ENCODE results near the gene PDE6H.

DNA sequence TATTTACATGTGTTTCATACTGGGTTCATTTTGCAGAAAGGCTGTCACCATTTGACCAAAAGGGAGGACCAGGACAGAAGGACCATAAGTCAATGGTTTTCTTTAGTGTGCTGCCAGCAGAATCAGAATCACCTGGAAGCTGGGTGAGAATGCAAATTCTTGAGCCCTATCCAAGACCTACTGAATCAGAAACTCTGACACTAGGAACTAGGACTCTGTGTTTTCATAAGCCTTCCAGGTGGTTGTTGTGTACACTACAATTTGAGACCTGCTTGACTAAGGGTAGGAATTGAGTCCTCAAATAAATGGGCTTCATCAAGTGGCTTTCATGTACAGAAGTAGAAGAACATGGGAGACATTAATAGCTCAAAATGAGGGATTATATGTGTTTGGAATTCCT, 32.2 kb downstream of the PDE6H start:
- no peak for TF ChIP-seq EZH2 (IDR thresholded peaks at IDR 0.05; ENCODE audit: borderline replicate concordance, low read length)
- TF ChIP-seq, protein P1, sequence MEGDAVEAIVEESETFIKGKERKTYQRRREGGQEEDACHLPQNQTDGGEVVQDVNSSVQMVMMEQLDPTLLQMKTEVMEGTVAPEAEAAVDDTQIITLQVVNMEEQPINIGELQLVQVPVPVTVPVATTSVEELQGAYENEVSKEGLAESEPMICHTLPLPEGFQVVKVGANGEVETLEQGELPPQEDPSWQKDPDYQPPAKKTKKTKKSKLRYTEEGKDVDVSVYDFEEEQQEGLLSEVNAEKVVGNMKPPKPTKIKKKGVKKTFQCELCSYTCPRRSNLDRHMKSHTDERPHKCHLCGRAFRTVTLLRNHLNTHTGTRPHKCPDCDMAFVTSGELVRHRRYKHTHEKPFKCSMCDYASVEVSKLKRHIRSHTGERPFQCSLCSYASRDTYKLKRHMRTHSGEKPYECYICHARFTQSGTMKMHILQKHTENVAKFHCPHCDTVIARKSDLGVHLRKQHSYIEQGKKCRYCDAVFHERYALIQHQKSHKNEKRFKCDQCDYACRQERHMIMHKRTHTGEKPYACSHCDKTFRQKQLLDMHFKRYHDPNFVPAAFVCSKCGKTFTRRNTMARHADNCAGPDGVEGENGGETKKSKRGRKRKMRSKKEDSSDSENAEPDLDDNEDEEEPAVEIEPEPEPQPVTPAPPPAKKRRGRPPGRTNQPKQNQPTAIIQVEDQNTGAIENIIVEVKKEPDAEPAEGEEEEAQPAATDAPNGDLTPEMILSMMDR (conservative IDR thresholded peaks at IDR 0.05 in 1 of 2, IDR thresholded peaks at IDR 0.05 in 1 of 2; ENCODE audit: extremely low read depth in 1 of 2, insufficient read depth in 1 of 2, low read depth in 1 of 2, low read length in 2 of 2): no peak
